Liver (tissue), 9 donors: ENCODE results near the gene CASP14. TPM values are rescaled to one million over a fixed set of nuclear protein-coding genes. Genes with fewer than 3 reads are reported as not detected.

Source experiments
- DNase-seq: peaks from one replicate; pipeline ENCODE4 v3.0.0-alpha.2; 2017; ENCODE audit warnings: low spot score
- H3K27ac ChIP-seq, 2 donors: one replicate each; pipeline ENCODE4 v1.7.0; 2013; ENCODE audit warnings: inconsistent platforms in 2 of 2, low read length in 2 of 2, control low read depth in 1 of 2, low read depth in 1 of 2, mild to moderate bottlenecking in 1 of 2
- H3K27me3 ChIP-seq, 4 donors: one replicate each; pipeline versions ENCODE4 v1.6.1 to v1.7.0; 2013; ENCODE audit warnings: low read length in 3 of 4, inconsistent platforms in 1 of 4, mild to moderate bottlenecking in 1 of 4, moderate library complexity in 1 of 4; ENCODE audit not compliant: control insufficient read depth in 4 of 4, insufficient read depth in 4 of 4
- H3K36me3 ChIP-seq, 4 donors: one replicate each; pipeline versions ENCODE4 v1.6.1 to v1.7.0; 2013; ENCODE audit warnings: low read length in 3 of 4, mild to moderate bottlenecking in 3 of 4, low read depth in 1 of 4, moderate library complexity in 1 of 4; ENCODE audit not compliant: control insufficient read depth in 4 of 4, insufficient read depth in 3 of 4
- H3K4me1 ChIP-seq, 4 donors: one replicate each; pipeline versions ENCODE4 v1.6.1 to v1.7.0; 2013; ENCODE audit warnings: low read length in 3 of 4, mild to moderate bottlenecking in 3 of 4, moderate library complexity in 1 of 4; ENCODE audit not compliant: control insufficient read depth in 4 of 4, insufficient read depth in 4 of 4
- H3K4me3 ChIP-seq, 3 donors: one replicate each; pipeline versions ENCODE4 v1.6.1 to v1.7.0; 2013; ENCODE audit warnings: low read length in 3 of 3, control low read depth in 1 of 3, low read depth in 1 of 3, mild to moderate bottlenecking in 1 of 3
- H3K9ac ChIP-seq, 2 donors: one replicate each; pipeline ENCODE4 v1.7.0; 2013; ENCODE audit warnings: low read length in 2 of 2, mild to moderate bottlenecking in 2 of 2, moderate library complexity in 2 of 2, control low read depth in 1 of 2, low read depth in 1 of 2
- H3K9me3 ChIP-seq, 4 donors: one replicate each; pipeline versions ENCODE4 v1.6.1 to v1.7.0; 2013; ENCODE audit warnings: low read length in 3 of 4; ENCODE audit not compliant: control insufficient read depth in 4 of 4
- EGR1 ChIP-seq, 2 donors: IDR thresholded peaks; 2 replicates each; pipeline ENCODE4 v1.6.1; 2016 to 2018; ENCODE audit warnings: antibody characterized with exemption in 2 of 2, low read depth in 2 of 2
- FOXA1 ChIP-seq: IDR thresholded peaks from 2 replicates; pipeline ENCODE4 v1.6.1; 2016; ENCODE audit warnings: antibody characterized with exemption
- FOXA2 ChIP-seq: IDR thresholded peaks from 2 replicates; pipeline ENCODE4 v1.6.1; 2016; ENCODE audit warnings: antibody characterized with exemption
- GABPA ChIP-seq, 2 donors: IDR thresholded peaks in 1 of 2; conservative IDR thresholded peaks in 1 of 2; 2 replicates each; pipeline ENCODE4 v1.6.1; 2016; ENCODE audit warnings: antibody characterized with exemption in 2 of 2, mild to moderate bottlenecking in 1 of 2, moderate library complexity in 1 of 2
- HNF4A ChIP-seq, 2 donors: conservative IDR thresholded peaks; 2 replicates each; pipeline ENCODE4 v1.6.1; 2016; ENCODE audit warnings: antibody characterized with exemption in 2 of 2, mild to moderate bottlenecking in 2 of 2
- HNF4G ChIP-seq: IDR thresholded peaks from 2 replicates; pipeline ENCODE4 v1.6.1; 2016; ENCODE audit warnings: antibody characterized with exemption
- JUND ChIP-seq, 2 donors: IDR thresholded peaks; 2 replicates each; pipeline ENCODE4 v1.6.1; 2016; ENCODE audit warnings: antibody characterized with exemption in 2 of 2
- NR2F2 ChIP-seq: IDR thresholded peaks from 2 replicates; pipeline ENCODE4 v1.6.1; 2016; ENCODE audit warnings: antibody characterized with exemption
- RAD21 ChIP-seq, 2 donors: IDR thresholded peaks; 2 replicates each; pipeline ENCODE4 v1.6.1; 2016; ENCODE audit warnings: antibody characterized with exemption in 2 of 2, mild to moderate bottlenecking in 2 of 2
- RXRA ChIP-seq, 2 donors: IDR thresholded peaks; 2 replicates each; pipeline ENCODE4 v1.6.1; 2017 to 2018; ENCODE audit warnings: antibody characterized with exemption in 2 of 2, mild to moderate bottlenecking in 1 of 2
- SP1 ChIP-seq: IDR thresholded peaks from 2 replicates; pipeline ENCODE4 v1.6.1; 2018; ENCODE audit warnings: antibody characterized with exemption, mild to moderate bottlenecking
- TAF1 ChIP-seq: conservative IDR thresholded peaks from 2 replicates; pipeline ENCODE4 v1.6.1; 2016; ENCODE audit warnings: antibody characterized with exemption, mild to moderate bottlenecking
- YY1 ChIP-seq: IDR thresholded peaks from 2 replicates; pipeline ENCODE4 v1.6.1; 2016; ENCODE audit warnings: antibody characterized with exemption, mild to moderate bottlenecking
- WGBS: extraction: QIAGEN DNeasy Blood & Tissue Kit; methylation state at CpG from one replicate; pipeline ENCODE4 v1.1.7; 2013; 5-methylcytosine and 5-hydroxymethylcytosine counted together
- polyA plus RNA-seq, 2 donors: library from polyadenylated mRNA; stranded (reverse) in 1 of 2; unstranded in 1 of 2; fragments of 200-250 nt in 1 of 2; fragments of >200 nt in 1 of 2; fragmentation: Nextera tagmentation in 1 of 2; extraction: Ambion mirVana in 1 of 2; gene quantifications; one replicate each; pipeline versions ENCODE4 v1.2.1 to v1.2.3, GENCODE V29; 2013 to 2015
- total RNA-seq, 2 donors: library from RNA; depleted of rRNA; stranded (reverse); fragments of >200 nt; gene quantifications; one replicate each; pipeline ENCODE4 v1.2.3, GENCODE V29; 2014
- TF ChIP-seq, protein P1 (sequence below): IDR thresholded peaks from 2 replicates; pipeline ENCODE4 v1.6.1; 2016; ENCODE audit warnings: antibody characterized with exemption, mild to moderate bottlenecking
- TF ChIP-seq, protein P2 (sequence below): IDR thresholded peaks from 2 replicates; pipeline ENCODE4 v1.6.1; 2016; ENCODE audit warnings: antibody characterized with exemption
- TF ChIP-seq, protein P3 (sequence below): fragments of 150-350 bp; IDR thresholded peaks from 2 replicates; pipeline ENCODE4 v1.5.1; 2017; ENCODE audit warnings: improper control_type of control experiment, low read depth, low read length; ENCODE audit not compliant: missing input control
- TF ChIP-seq, protein P4 (sequence below): IDR thresholded peaks from 2 replicates; pipeline ENCODE4 v1.6.1; 2016; ENCODE audit warnings: antibody characterized with exemption
- TF ChIP-seq, protein P5 (sequence below): IDR thresholded peaks from 2 replicates; pipeline ENCODE4 v1.6.1; 2016; ENCODE audit warnings: antibody characterized with exemption
- donor health status: healthy.
- donor health status: healthy.
- donor health status: healthy.
- donor health status: healthy.
- donor health status: healthy.

The CASP14 gene
- total and polyA plus RNA-seq, 4 donors, result not detected

DNA sequence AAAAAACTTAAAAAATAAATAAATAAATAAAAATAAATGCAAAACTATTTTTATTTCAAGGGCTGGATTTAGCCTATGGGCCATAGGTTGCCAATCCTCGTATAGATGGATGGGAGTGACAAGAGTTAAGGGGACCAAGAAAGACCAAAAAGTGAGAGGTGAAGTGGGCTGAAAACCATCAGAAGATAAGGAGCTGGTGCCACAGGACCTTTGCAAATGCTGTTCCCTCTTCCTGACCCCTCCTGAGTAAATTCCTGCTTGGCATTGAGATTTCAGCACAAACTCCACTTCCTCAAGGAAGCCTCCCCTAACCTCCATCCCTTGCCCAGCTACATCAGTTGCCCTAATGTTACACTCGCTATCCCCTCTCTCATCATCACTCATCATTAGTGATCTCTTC lies 43.7 kb downstream of the CASP14 start:
- Histone ChIP-seq H3K36me3 (no peaks in the 10 kb centered on the region), H3K9me3 (no peaks in the 10 kb centered on the region), H3K9ac (no peak overlapping the region), H3K4me1 (peaks cover 0 to 6% (median 1%) of the 10 kb centered on the region in 4 donors), H3K27ac (no peak overlapping the region), H3K4me3 (no peak overlapping the region), H3K27me3 (no peaks in the 10 kb centered on the region)
- DNase-seq, result no peak
- WGBS, result 76% methylated on average over 2 of the region's 2 CpGs
- TF ChIP-seq TAF1, result no peak
- TF ChIP-seq, protein P1, sequence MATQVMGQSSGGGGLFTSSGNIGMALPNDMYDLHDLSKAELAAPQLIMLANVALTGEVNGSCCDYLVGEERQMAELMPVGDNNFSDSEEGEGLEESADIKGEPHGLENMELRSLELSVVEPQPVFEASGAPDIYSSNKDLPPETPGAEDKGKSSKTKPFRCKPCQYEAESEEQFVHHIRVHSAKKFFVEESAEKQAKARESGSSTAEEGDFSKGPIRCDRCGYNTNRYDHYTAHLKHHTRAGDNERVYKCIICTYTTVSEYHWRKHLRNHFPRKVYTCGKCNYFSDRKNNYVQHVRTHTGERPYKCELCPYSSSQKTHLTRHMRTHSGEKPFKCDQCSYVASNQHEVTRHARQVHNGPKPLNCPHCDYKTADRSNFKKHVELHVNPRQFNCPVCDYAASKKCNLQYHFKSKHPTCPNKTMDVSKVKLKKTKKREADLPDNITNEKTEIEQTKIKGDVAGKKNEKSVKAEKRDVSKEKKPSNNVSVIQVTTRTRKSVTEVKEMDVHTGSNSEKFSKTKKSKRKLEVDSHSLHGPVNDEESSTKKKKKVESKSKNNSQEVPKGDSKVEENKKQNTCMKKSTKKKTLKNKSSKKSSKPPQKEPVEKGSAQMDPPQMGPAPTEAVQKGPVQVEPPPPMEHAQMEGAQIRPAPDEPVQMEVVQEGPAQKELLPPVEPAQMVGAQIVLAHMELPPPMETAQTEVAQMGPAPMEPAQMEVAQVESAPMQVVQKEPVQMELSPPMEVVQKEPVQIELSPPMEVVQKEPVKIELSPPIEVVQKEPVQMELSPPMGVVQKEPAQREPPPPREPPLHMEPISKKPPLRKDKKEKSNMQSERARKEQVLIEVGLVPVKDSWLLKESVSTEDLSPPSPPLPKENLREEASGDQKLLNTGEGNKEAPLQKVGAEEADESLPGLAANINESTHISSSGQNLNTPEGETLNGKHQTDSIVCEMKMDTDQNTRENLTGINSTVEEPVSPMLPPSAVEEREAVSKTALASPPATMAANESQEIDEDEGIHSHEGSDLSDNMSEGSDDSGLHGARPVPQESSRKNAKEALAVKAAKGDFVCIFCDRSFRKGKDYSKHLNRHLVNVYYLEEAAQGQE, result no peak
- no peak for TF ChIP-seq HNF4G
- no peak for TF ChIP-seq YY1
- TF ChIP-seq, protein P2, sequence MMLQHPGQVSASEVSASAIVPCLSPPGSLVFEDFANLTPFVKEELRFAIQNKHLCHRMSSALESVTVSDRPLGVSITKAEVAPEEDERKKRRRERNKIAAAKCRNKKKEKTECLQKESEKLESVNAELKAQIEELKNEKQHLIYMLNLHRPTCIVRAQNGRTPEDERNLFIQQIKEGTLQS, result no peak
- TF ChIP-seq, protein P3, sequence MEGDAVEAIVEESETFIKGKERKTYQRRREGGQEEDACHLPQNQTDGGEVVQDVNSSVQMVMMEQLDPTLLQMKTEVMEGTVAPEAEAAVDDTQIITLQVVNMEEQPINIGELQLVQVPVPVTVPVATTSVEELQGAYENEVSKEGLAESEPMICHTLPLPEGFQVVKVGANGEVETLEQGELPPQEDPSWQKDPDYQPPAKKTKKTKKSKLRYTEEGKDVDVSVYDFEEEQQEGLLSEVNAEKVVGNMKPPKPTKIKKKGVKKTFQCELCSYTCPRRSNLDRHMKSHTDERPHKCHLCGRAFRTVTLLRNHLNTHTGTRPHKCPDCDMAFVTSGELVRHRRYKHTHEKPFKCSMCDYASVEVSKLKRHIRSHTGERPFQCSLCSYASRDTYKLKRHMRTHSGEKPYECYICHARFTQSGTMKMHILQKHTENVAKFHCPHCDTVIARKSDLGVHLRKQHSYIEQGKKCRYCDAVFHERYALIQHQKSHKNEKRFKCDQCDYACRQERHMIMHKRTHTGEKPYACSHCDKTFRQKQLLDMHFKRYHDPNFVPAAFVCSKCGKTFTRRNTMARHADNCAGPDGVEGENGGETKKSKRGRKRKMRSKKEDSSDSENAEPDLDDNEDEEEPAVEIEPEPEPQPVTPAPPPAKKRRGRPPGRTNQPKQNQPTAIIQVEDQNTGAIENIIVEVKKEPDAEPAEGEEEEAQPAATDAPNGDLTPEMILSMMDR, result no peak
- TF ChIP-seq, protein P4, sequence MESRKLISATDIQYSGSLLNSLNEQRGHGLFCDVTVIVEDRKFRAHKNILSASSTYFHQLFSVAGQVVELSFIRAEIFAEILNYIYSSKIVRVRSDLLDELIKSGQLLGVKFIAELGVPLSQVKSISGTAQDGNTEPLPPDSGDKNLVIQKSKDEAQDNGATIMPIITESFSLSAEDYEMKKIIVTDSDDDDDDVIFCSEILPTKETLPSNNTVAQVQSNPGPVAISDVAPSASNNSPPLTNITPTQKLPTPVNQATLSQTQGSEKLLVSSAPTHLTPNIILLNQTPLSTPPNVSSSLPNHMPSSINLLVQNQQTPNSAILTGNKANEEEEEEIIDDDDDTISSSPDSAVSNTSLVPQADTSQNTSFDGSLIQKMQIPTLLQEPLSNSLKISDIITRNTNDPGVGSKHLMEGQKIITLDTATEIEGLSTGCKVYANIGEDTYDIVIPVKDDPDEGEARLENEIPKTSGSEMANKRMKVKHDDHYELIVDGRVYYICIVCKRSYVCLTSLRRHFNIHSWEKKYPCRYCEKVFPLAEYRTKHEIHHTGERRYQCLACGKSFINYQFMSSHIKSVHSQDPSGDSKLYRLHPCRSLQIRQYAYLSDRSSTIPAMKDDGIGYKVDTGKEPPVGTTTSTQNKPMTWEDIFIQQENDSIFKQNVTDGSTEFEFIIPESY, result no peak
- TF ChIP-seq RXRA (IDR thresholded peaks at IDR 0.05), result no peak
- no peak for TF ChIP-seq EGR1 (IDR thresholded peaks at IDR 0.05; ENCODE audit: low read depth in 2 of 2)
- TF ChIP-seq FOXA2, result no peak
- no peak for TF ChIP-seq SP1
- no peak for TF ChIP-seq FOXA1
- TF ChIP-seq NR2F2, result no peak
- TF ChIP-seq, protein P5, sequence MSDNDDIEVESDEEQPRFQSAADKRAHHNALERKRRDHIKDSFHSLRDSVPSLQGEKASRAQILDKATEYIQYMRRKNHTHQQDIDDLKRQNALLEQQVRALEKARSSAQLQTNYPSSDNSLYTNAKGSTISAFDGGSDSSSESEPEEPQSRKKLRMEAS, result no peak
- no peak for TF ChIP-seq JUND (IDR thresholded peaks at IDR 0.05)
- TF ChIP-seq HNF4A (conservative IDR thresholded peaks at IDR 0.05), result no peak
- TF ChIP-seq RAD21 (IDR thresholded peaks at IDR 0.05), result no peak
- no peak for TF ChIP-seq GABPA (IDR thresholded peaks at IDR 0.05 in 1 of 2, conservative IDR thresholded peaks at IDR 0.05 in 1 of 2)
